Natural killer cell (primary cell): ENCODE data around the gene MAGEA9B. TPM values are rescaled to one million over a fixed set of nuclear protein-coding genes. Genes with fewer than 3 reads are reported as not detected.
"Not testable (repeated sequence)": the region's sequence is repeated elsewhere in the genome, so short reads cannot be mapped to it uniquely, and the experiment has no call there.

Experiments
- ATAC-seq, 3 donors: fragments of 150-1000 bp in 2 of 3; fragments of 200-7000 bp in 1 of 3; cut with Tn5 transposase; 1 replicate in 1 of 3; 2 replicates in 2 of 3; pipeline ENCODE4 v1.10.0; 2021; ENCODE audit warnings: mild to moderate bottlenecking in 2 of 3, moderate library complexity in 2 of 3
- DNase-seq, 2 donors: peaks; one replicate each; pipeline versions ENCODE4 v3.0.0 to v3.0.0-alpha.2; 2013 to 2021; ENCODE audit warnings: mixed read lengths in 1 of 2
- H3K27ac ChIP-seq: one replicate; pipeline ENCODE4 v1.5.1; 2013; ENCODE audit warnings: mild to moderate bottlenecking, low read length
- H3K27me3 ChIP-seq: one replicate; pipeline ENCODE4 v1.6.1; 2013; ENCODE audit warnings: low read length; ENCODE audit not compliant: control insufficient read depth, insufficient read depth
- H3K36me3 ChIP-seq: one replicate; pipeline ENCODE4 v1.6.1; 2013; ENCODE audit warnings: low read length; ENCODE audit not compliant: control insufficient read depth, insufficient read depth
- H3K4me1 ChIP-seq: one replicate; pipeline ENCODE4 v1.6.1; 2013; ENCODE audit warnings: low read length; ENCODE audit not compliant: control insufficient read depth, insufficient read depth
- H3K4me3 ChIP-seq: one replicate; pipeline ENCODE4 v1.5.1; 2013; ENCODE audit warnings: low read length
- H3K9me3 ChIP-seq: one replicate; pipeline ENCODE4 v1.6.1; 2013; ENCODE audit warnings: low read length; ENCODE audit not compliant: control insufficient read depth, insufficient read depth
- H3K27ac Mint-ChIP-seq, 2 donors: one replicate each; pipeline ENCODE4 v1.8.0; 2022; ENCODE audit warnings: mild to moderate bottlenecking in 2 of 2, mixed read lengths in 2 of 2, moderate library complexity in 1 of 2
- H3K27me3 Mint-ChIP-seq, 2 donors: one replicate each; pipeline ENCODE4 v1.8.0; 2022; ENCODE audit warnings: low read depth in 2 of 2, mixed read lengths in 2 of 2
- H3K36me3 Mint-ChIP-seq: one replicate; pipeline ENCODE4 v1.8.0; 2022; ENCODE audit warnings: mixed read lengths
- H3K4me1 Mint-ChIP-seq, 2 donors: one replicate each; pipeline ENCODE4 v1.8.0; 2022; ENCODE audit warnings: mixed read lengths in 2 of 2
- H3K4me3 Mint-ChIP-seq: one replicate; pipeline ENCODE4 v1.8.0; 2022; ENCODE audit warnings: mild to moderate bottlenecking, moderate library complexity, mixed read lengths
- H3K9me3 Mint-ChIP-seq, 2 donors: one replicate each; pipeline ENCODE4 v1.8.0; 2022; ENCODE audit warnings: mixed read lengths in 2 of 2
- WGBS: methylation state at CpG from one replicate; pipeline ENCODE4 v1.1.7; 2013; ENCODE audit warnings: missing lambda C conversion rate; ENCODE audit not compliant: insufficient coverage; 5-methylcytosine and 5-hydroxymethylcytosine counted together
- intact Hi-C: fragments of 100-400 bp; cut with micrococcal nuclease; formaldehyde crosslinking; loops from one replicate; pipeline ENCODE4 v1.14.2; 2022
- total RNA-seq, 4 donors: library from RNA; stranded (reverse); fragments of 120-200 nt in 1 of 4; gene quantifications; one replicate each; pipeline versions ENCODE4 v1.2.3 to v1.2.4, GENCODE V29; 2013 to 2022
- TF ChIP-seq, protein P1 (sequence below): fragments of 200-600 bp; IDR thresholded peaks from one replicate; pipeline ENCODE4 v1.8.0; 2022; ENCODE audit warnings: antibody characterized with exemption

Gene MAGEA9B
- total RNA-seq, 3 donors from 2014 or later (not counting 1 experiment from before 2014, with no cell fraction given), result not detected

DNA sequence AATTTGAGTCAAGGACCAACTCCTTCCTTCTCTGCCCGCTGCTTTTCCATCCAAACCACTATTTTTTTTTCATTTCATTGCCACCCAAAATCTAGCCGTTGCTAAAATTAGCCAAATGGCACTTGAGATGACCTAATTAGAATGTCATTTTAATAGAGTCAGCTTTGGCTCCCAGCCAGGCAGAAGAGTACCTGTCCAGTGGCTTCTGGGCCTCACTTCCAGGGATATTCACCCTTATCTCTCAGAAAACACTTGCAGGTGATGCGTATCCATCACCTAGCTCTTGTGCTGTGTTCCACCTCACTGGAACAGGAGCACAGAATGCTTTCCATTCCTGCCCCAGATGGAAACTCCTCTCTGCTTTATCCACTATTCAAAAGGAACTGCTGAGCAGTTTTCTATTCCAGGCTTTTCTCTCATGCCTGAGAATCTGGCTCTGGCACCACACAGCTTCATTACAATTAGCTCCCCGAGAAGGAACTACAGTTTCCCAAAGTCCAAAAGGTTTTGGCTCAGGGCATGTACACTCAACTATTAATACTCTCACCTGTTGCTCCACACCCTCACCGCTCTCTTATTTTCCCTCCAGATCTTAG lies 18.5 kb downstream of the MAGEA9B start:
- peaks cover 3% of the 10 kb centered on the region for H3K4me1 ChIP-seq
- H3K4me3 ChIP-seq, result no peak overlapping the region
- DNase-seq (no peak), ATAC-seq (no peak)
- 90% methylated on average over 5 of the region's 5 CpGs for WGBS
- no peaks in the 10 kb centered on the region for H3K9me3 Mint-ChIP-seq
- H3K36me3 ChIP-seq, result no peaks in the 10 kb centered on the region
- intact Hi-C loops, result no loop called here
- H3K4me1 Mint-ChIP-seq, result peaks cover 0 to 3% of the 10 kb centered on the region in 2 donors
- H3K4me3 Mint-ChIP-seq, result no peak overlapping the region
- H3K27ac Mint-ChIP-seq, result no peak overlapping the region
- H3K36me3 Mint-ChIP-seq, result no peaks in the 10 kb centered on the region
- no peaks in the 10 kb centered on the region for H3K27me3 ChIP-seq
- no peaks in the 10 kb centered on the region for H3K9me3 ChIP-seq
- H3K27ac ChIP-seq, result no peak overlapping the region
- TF ChIP-seq, protein P1, sequence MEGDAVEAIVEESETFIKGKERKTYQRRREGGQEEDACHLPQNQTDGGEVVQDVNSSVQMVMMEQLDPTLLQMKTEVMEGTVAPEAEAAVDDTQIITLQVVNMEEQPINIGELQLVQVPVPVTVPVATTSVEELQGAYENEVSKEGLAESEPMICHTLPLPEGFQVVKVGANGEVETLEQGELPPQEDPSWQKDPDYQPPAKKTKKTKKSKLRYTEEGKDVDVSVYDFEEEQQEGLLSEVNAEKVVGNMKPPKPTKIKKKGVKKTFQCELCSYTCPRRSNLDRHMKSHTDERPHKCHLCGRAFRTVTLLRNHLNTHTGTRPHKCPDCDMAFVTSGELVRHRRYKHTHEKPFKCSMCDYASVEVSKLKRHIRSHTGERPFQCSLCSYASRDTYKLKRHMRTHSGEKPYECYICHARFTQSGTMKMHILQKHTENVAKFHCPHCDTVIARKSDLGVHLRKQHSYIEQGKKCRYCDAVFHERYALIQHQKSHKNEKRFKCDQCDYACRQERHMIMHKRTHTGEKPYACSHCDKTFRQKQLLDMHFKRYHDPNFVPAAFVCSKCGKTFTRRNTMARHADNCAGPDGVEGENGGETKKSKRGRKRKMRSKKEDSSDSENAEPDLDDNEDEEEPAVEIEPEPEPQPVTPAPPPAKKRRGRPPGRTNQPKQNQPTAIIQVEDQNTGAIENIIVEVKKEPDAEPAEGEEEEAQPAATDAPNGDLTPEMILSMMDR, result no peak
- no peaks in the 10 kb centered on the region for H3K27me3 Mint-ChIP-seq

DNA sequence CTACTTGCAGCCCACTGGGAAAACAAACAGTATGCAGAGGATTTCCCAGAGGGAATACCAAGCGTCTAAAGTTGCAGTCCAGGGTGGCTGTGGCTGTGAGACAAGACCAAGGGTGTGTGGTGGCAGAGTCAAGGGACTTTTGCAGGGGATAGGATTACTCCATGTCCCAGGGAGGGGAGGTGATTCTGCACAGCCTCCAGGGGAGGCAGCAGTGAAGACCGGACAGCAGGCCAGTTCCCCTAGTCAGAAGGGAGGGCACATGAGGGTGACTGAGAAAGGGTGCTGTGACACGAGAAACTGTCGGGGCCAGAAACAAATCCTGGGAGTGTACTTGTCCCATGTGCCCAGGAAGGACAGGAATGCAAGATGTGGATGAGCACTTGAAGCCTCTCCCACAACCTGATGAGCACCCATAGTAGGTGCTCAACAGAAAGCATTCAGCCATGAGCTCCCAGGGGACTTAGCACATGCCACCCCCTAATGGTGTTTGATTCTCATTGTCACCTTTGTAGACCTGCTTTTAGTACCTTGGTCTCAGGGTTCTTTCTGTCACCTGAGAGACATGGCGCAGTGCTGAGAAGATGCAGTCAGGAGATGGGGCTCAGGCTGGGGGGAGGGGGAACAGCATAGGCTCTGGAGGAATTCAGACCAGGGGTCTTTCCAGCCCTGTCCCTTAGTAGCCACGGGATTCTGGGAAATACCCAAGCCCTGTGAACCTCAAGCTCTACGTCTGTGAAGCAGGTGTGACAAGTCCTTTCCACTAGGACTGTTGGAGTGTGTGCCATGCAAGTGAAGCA lies 19.4 kb downstream of the MAGEA9B start:
- Histone ChIP-seq H3K27ac (no peak overlapping the region), H3K27me3 (no peaks in the 10 kb centered on the region), H3K36me3 (no peaks in the 10 kb centered on the region), H3K4me1 (peaks cover 1% of the 10 kb centered on the region), H3K4me3 (no peak overlapping the region), H3K9me3 (no peaks in the 10 kb centered on the region)
- H3K4me3 Mint-ChIP-seq, result no peak overlapping the region
- DNase-seq (no peak), ATAC-seq (no peak)
- H3K36me3 Mint-ChIP-seq, result no peaks in the 10 kb centered on the region
- TF ChIP-seq, protein P1, result no peak
- H3K9me3 Mint-ChIP-seq, result no peaks in the 10 kb centered on the region
- intact Hi-C loops, result no loop called here
- no peak overlapping the region for H3K27ac Mint-ChIP-seq
- 91% methylated on average over 7 of the region's 7 CpGs for WGBS
- H3K27me3 Mint-ChIP-seq, result no peaks in the 10 kb centered on the region
- H3K4me1 Mint-ChIP-seq, result peaks cover 0 to 1% of the 10 kb centered on the region in 2 donors

DNA sequence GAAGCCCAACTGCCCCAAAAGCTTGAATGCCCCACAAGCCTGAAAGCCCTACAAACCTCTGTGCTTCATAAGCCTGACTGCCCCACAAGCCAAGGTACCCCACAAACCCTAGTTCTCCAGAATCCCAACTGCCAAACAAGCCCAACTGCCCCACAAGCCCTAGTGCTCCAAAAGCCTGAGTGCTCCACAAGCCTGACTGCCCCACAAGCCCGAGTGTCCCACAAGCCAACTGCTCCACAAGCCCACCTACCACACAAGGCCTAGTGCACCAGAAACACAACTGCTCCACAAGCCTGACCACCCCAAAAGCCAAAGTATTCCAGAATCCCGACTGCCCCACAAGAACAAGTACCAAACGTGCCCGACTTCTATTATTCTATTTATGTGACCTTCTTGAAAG lies 23.9 kb downstream of the MAGEA9B start:
- H3K4me1 Mint-ChIP-seq, result no peaks in the 10 kb centered on the region
- DNase-seq (no peak), ATAC-seq (no peak)
- H3K36me3 ChIP-seq, result no peaks in the 10 kb centered on the region
- no peaks in the 10 kb centered on the region for H3K36me3 Mint-ChIP-seq
- intact Hi-C loops, result no loop called here
- no peaks in the 10 kb centered on the region for H3K27me3 Mint-ChIP-seq
- H3K27ac ChIP-seq, result no peak overlapping the region
- H3K4me3 ChIP-seq, result no peak overlapping the region
- H3K27ac Mint-ChIP-seq, result no peak overlapping the region
- H3K4me3 Mint-ChIP-seq, result no peak overlapping the region
- no peaks in the 10 kb centered on the region for H3K9me3 Mint-ChIP-seq
- 100% methylated on average over 1 of the region's 4 CpGs for WGBS
- H3K4me1 ChIP-seq, result no peaks in the 10 kb centered on the region
- TF ChIP-seq, protein P1, result no peak
- H3K9me3 ChIP-seq, result no peaks in the 10 kb centered on the region
- H3K27me3 ChIP-seq, result no peaks in the 10 kb centered on the region

DNA sequence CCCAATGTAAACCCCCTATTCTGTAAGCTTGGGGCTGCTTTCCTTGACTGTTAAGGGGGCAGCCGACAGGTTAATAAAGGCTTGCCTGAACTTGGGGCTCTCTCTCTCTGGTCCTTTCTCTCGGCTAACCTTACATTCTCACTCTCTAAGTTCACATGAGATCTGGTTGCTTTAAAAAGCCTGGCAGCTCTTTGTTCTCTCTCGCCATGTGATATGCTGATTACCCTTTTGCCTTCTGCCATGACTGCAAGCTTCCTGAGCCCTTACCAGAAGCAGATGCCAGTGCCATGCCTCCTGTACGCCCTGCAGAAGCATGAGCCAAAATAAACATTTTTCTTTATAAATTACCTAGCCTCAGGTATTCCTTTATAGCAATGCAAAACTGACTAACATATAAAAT lies 32.0 kb downstream of the MAGEA9B start:
- H3K36me3 Mint-ChIP-seq, ATAC-seq, H3K27ac ChIP-seq, DNase-seq, H3K4me3 ChIP-seq, H3K27me3 ChIP-seq, H3K36me3 ChIP-seq, H3K4me1 ChIP-seq, H3K4me3 Mint-ChIP-seq, intact Hi-C loops, H3K9me3 ChIP-seq, H3K27ac Mint-ChIP-seq, H3K27me3 Mint-ChIP-seq, H3K9me3 Mint-ChIP-seq, H3K4me1 Mint-ChIP-seq: not testable (repeated sequence)
- no CpG with 5 or more reads among the region's 4 CpGs for WGBS

DNA sequence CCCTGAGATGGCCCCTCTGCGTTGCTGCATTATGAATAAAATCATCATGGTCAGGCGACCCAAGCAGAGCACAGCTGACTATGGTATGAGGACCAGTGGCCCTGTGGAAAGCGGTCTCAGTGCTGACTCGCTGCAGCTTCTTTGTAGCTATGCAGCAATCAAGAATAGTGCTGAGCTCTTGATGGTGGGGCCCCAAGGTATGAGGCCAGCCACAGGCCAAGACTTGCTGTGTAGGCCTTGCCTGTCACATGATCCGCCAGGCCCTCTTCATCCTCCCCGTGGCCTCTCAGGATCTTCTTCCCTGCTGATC lies 35.4 kb downstream of the MAGEA9B start:
- H3K27me3 ChIP-seq, H3K4me1 Mint-ChIP-seq, ATAC-seq, H3K9me3 Mint-ChIP-seq, H3K27ac ChIP-seq, H3K9me3 ChIP-seq, H3K4me3 ChIP-seq, H3K4me1 ChIP-seq, H3K27ac Mint-ChIP-seq, intact Hi-C loops, H3K36me3 Mint-ChIP-seq, DNase-seq, H3K4me3 Mint-ChIP-seq, H3K27me3 Mint-ChIP-seq, H3K36me3 ChIP-seq: not testable (repeated sequence)
- no CpG with 5 or more reads among the region's 6 CpGs for WGBS
